ENCODE measurements around the gene NRP1.
A peak's percentile ranks its signal among the peaks of the same experiment; 100 is the strongest.

Gene NRP1

DNA sequence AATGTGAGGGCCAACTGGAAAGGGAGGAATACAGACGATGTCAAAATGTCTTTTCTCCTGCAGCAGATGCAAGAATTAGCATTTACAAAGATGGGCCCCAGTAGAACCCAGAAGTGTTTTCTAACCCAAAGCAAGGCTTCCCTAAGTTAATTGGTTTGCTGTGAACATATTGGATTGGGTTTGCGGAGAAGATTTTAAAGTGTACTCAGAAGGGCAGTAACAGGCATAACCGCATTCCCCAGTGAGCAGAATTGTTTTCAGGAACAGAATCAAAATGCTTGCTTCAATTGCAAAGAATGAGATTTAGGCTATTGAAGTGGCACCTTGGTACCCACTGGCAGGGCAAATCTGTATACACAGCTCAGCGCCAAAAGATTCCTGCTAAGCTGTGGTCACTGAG, 78.0 kb downstream of the NRP1 start:
- DNase-seq, result no peak

- no peak for DNase-seq
These were observed 79.8 kb downstream of the NRP1 start for GRCh38 chr10:33254556-33255160.

DNA sequence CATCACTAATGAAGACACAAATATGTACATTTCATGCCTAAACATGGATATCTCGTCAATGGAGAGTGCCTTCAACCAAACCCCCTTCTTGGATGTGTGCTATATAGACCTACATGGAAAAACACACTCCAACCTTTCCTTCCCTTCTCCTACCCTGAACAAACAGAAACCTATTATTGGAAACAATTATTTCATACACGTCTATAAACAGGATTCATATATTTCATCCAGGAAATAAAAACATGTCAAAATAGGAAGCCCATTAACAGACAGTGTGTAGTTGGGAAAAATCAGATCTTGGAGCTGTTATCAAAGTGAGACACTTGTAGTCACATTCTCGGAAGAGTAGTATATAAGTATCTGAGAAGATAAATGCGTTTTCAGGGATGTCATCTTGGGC, 81.1 kb downstream of the NRP1 start:
- DNase-seq, result no peak

DNA sequence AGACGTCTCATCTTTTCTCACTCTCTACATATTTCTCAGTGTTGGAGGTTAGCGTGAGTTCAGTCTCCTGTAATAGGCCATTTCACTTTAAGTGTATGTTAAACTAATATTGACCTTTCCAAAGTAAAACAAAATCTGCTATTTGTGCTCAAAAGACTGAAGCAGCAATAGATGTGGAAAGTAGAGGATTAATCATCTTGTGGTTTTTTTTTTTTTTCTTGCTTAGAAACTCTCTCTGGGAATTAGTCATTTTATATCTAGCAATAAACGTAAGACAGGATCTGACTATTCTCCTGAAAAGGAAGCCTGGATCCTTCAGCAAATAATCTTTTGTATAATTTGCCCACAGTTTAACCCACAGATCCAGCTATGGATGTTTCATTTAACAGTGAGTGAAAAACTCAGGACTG, 81.7 kb downstream of the NRP1 start:
- no peak for DNase-seq

GRCh38 chr10:33252324-33252723, 82.1 kb downstream of the NRP1 start:
- DNase-seq, result no peak

DNA sequence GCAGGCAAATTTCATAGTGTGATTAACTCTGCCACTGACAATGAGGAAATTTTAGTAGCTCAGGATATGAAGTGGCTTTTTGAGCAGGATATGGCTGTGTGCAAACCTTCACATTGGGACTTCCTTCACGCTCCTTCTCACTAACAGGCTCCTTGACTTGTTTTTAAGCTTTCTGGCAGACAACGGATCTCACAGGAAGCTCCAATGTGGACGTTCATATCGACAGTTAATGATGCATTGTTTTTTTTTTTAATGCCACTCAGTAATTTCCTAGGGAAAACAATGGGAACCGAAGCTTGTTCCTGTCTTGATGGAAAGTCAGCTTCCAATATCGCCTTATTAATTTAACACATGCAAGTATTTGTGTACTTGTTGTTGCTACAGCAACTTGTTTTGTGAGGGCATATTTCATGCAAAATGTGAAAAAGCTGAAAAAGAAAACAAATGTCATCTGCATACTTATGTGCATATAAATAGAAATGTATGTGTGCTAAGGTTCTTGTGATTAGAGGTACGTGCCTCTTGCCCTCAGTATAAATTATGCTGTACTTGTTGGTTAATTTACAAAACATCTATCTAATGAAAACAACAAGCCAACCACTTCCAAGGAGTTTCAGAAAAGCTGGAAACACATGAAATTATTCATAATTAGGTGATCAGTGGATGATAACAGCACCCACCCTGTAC, 84.7 kb downstream of the NRP1 start:
- no peak for DNase-seq

- no peak for DNase-seq
These were observed 85.3 kb downstream of the NRP1 start for GRCh38 chr10:33249137-33249536.

DNA sequence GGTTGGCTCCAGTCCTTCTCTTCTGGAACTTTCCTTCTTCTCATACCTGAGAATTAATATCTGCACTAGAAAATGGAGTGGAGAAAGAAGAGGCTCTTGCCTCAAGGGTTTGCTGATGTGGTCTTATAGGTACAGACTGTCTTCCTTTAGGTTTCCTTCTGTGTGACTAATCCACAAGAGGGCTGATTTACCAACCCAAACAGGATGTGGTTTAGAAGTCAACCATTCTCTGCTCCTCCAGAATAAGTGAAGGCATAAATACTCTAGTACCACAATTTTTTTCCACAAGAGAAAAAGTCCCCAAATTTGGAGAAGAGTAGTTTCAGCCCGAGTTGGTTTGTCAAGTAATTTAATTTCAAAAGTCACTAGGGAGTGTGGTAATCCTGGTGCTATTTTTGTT, 85.8 kb downstream of the NRP1 start:
- DNase-seq, result no peak

DNA sequence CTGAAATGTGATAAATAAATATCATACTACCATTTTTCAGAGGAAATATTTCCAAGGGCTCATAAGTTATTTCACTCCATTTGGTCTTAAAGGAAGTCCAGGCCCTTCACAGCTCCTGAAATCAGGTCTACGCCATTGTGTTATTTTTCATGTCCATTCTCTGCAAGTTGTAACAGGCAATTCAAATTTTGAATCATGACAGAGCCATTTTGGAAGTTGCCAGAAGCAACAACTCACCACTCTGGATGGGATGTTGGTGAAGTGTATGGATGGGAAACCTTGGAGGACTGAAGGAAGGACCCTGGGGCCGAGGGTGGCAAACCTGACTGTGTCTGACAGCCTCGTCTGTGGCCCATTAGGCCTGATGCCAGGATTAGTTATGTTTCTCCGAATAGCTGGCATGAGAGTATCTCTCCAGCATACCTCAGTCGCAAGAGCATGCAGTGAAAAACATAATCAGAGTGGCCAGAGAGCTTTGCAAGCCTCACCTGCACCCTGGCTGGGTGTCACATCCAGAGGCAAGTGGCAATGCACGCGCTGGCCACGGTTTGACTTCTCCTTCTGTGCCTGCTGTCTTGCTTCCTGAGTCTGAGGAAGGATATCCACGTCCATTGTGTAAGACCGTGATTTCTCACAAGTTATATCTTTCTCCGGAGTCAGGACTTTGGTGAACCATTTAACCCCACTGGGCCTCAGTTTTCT, 87.1 kb downstream of the NRP1 start:
- no peak for DNase-seq

- DNase-seq, result no peak
These were observed 89.1 kb downstream of the NRP1 start for GRCh38 chr10:33245343-33245742.

- DNase-seq, result no peak
These were observed 90.0 kb downstream of the NRP1 start for GRCh38 chr10:33244354-33244967.

DNA sequence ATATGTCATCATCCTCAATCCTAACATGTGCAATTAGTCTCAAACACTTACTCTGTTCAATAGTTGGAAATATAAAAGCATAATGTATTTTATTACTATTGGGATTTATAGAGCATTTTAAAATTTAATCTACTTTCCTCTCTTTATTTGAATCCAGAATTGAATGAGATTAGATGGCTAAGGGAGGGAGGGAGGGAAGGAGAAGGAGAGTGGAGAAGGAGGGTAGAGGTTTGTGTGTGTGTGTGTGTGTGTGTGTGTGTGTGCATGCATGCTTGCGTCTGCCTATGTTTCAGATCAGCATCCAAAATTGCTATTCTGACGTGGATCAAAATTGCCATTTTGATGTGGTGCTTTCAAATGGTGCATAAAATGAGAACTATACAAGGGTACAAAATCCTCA, 90.8 kb downstream of the NRP1 start:
- no peak for DNase-seq

DNA sequence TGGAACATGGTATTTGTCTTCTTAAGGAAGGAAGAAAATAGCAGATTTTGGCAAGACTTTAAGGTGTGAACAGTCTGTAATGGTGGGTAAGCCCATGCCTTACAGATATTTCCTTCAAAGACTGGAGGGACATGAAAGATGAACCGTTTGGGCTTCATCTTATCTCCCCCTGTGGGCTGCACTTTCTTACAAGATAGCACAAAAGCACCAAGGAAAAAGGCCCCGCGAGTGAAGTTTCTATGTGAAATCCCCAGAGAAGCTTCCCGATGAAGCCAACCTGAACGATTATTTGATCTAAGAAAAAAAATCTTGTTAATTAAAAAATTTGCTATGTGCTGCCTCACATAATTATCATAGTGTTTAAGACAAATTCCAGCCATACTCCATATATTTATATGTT, 91.5 kb downstream of the NRP1 start:
- DNase-seq, result no peak

DNA sequence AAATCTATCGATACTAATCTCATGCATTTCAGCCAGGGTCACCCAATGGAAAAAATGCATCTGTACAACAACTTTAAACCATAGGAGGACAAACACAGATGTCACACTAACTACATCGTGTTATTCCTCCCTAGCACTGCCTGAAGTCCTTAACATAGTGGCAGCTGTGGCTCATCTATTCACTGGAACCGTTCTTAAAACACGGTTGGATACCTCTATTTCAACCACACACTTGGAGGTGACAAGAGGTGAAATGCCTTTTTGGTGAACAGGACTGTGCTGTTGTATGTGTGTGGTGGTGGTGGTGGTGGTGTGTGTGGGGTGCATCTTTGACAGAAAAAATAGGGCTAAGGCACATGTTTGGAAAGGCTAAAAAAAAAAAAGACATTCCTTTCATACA, 93.1 kb downstream of the NRP1 start:
- DNase-seq, result no peak

GRCh38 chr10:33240931-33241330, 93.5 kb downstream of the NRP1 start:
- DNase-seq, result no peak

GRCh38 chr10:33240258-33240657, 94.2 kb downstream of the NRP1 start:
- no peak for DNase-seq

- no peak for DNase-seq
These were observed 95.2 kb downstream of the NRP1 start for GRCh38 chr10:33239257-33239656.

GRCh38 chr10:33238643-33239042, 95.8 kb downstream of the NRP1 start:
- no peak for DNase-seq

- peak; percentile 37 for DNase-seq
These were observed 96.5 kb downstream of the NRP1 start for GRCh38 chr10:33237736-33238624.

DNA sequence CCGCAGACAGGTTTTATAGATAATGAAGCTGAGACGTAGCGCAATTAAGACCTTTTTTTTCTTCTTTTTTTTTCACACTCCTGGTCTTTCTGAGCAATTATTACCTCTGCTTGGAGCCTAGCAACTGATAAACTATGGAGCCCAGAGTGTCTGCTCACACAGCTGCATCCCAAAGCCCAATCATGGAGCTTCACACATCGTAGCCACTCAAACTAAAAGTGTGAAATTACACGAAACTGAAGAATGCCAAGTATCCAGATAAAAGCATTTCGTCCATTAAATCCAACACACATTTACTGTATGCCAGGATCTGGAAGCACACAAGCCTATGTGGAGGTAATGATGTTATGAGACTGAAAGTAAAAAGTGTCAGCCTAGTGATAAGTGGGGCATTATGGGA, 97.6 kb downstream of the NRP1 start:
- DNase-seq, result no peak

GRCh38 chr10:33235951-33236350, 98.5 kb downstream of the NRP1 start:
- no peak for DNase-seq

GRCh38 chr10:33235251-33235884, 99.1 kb downstream of the NRP1 start:
- DNase-seq, result no peak
